Glomerular visceral epithelial cell (primary cell): ENCODE measurements around the gene NUTF2.
"Not testable (repeated sequence)": the region's sequence is repeated elsewhere in the genome, so short reads cannot be mapped to it uniquely, and the experiment has no call there.

Experiments used
- DNase-seq: peaks from one replicate; pipeline ENCODE4 v3.0.0-alpha.2; 2016; ENCODE audit errors: extremely low spot score

The NUTF2 gene

GRCh38 chr16:67885545-67885944 lies 38.8 kb downstream of the NUTF2 start:
- DNase-seq = no peak

- no peak for DNase-seq
Measured at GRCh38 chr16:67885976-67886375, 39.2 kb downstream of the NUTF2 start.

GRCh38 chr16:67886387-67886786 lies 39.7 kb downstream of the NUTF2 start:
- no peak for DNase-seq

- no peak for DNase-seq
Measured at GRCh38 chr16:67888331-67888730, 41.6 kb downstream of the NUTF2 start.

GRCh38 chr16:67892375-67892774 lies 45.6 kb downstream of the NUTF2 start:
- DNase-seq = no peak

GRCh38 chr16:67892899-67893742 lies 46.4 kb downstream of the NUTF2 start, which contains the start of gene PSKH1:
Gene PSKH1 (plus strand): TSS chr16:67893254. CDS start chr16:67908750, 15,496 bp downstream.
- DNase-seq = peak; percentile 94

GRCh38 chr16:67893743-67894399 lies 47.1 kb downstream of the NUTF2 start:
- peak; percentile 20 for DNase-seq

- DNase-seq = no peak
Measured at GRCh38 chr16:67897231-67897630, 50.5 kb downstream of the NUTF2 start.

- no peak for DNase-seq
Measured at GRCh38 chr16:67901734-67902133, 55.0 kb downstream of the NUTF2 start.

GRCh38 chr16:67902831-67903230 lies 56.1 kb downstream of the NUTF2 start:
- DNase-seq = no peak

- DNase-seq = no peak
Measured at GRCh38 chr16:67907397-67908180, 60.9 kb downstream of the NUTF2 start.

- DNase-seq = no peak
Measured at GRCh38 chr16:67909056-67909742, 62.5 kb downstream of the NUTF2 start.

GRCh38 chr16:67910158-67910557 lies 63.4 kb downstream of the NUTF2 start:
- DNase-seq = peak; percentile 41

- DNase-seq = no peak
Measured at GRCh38 chr16:67914758-67915495, 68.2 kb downstream of the NUTF2 start.

GRCh38 chr16:67915496-67915769 lies 68.7 kb downstream of the NUTF2 start:
- not testable (repeated sequence) for DNase-seq

- DNase-seq = no peak
Measured at GRCh38 chr16:67915831-67916723, 69.3 kb downstream of the NUTF2 start.

- no peak for DNase-seq
Measured at GRCh38 chr16:67917140-67917851, 70.6 kb downstream of the NUTF2 start.

- peak; percentile 68 for DNase-seq
Measured at GRCh38 chr16:67917852-67918236, 71.1 kb downstream of the NUTF2 start.

- DNase-seq = no peak
Measured at GRCh38 chr16:67919622-67920221, 73.0 kb downstream of the NUTF2 start.
